Prostate gland (tissue), 2 donors: Measurements from ENCODE around the gene RILP.

ENCODE experiments used
- POLR2AphosphoS5 ChIP-seq: sonication (generic); formaldehyde crosslinking; IDR thresholded peaks from one replicate; pipeline ENCODE4 v1.6.1; 2017; ENCODE audit warnings: antibody characterized with exemption
- TF ChIP-seq, protein P1 (sequence below), 4 experiments: fragments of 200-600 bp in 2 of 4; fragments of 450-650 bp in 2 of 4; sonication (generic) in 2 of 4; IDR thresholded peaks; 1 replicate in 3 of 4; 2 replicates in 1 of 4; pipeline ENCODE4 v1.5.1; 2016 to 2019; ENCODE audit warnings: antibody characterized with exemption in 4 of 4, mild to moderate bottlenecking in 2 of 4, moderate library complexity in 2 of 4

DNA sequence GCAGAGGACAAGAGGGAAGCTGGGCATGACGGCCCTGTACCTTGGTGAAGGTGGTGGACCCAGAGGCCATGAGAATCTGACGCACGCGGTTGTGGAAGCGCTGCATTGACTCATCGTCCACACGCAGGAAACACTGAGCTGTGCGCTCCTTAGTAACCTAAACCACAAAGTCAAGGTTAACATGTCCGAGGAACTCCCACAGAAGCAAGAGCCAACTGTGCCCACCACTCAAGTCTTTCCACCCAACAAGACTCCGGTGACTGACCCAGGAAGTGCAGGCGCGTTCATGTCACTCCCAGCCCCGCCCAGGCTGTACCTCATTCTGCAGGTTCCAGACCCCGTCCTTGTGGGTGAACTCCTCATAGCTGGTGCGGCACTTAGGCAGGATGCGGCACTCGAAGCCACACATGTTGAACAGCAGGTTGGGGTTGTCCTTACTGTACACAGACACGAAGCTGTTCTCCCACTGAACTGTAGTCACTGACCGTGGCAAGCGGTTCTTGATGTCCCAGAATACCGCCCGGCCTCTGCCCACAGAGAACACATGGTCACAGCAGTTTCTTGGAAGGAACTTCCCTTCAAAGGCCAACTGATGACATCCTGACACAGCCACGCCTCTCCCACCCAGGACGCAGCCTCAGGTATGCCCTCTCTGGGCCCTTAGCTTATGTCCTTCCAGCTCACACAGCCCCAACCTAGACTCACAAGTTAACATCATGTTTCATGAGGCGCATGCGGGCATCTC is 23.5 kb upstream of the RILP start:
- TF ChIP-seq, protein P1, sequence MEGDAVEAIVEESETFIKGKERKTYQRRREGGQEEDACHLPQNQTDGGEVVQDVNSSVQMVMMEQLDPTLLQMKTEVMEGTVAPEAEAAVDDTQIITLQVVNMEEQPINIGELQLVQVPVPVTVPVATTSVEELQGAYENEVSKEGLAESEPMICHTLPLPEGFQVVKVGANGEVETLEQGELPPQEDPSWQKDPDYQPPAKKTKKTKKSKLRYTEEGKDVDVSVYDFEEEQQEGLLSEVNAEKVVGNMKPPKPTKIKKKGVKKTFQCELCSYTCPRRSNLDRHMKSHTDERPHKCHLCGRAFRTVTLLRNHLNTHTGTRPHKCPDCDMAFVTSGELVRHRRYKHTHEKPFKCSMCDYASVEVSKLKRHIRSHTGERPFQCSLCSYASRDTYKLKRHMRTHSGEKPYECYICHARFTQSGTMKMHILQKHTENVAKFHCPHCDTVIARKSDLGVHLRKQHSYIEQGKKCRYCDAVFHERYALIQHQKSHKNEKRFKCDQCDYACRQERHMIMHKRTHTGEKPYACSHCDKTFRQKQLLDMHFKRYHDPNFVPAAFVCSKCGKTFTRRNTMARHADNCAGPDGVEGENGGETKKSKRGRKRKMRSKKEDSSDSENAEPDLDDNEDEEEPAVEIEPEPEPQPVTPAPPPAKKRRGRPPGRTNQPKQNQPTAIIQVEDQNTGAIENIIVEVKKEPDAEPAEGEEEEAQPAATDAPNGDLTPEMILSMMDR (IDR thresholded peaks at IDR 0.05) = no peak
- TF ChIP-seq POLR2AphosphoS5 = no peak
